Measurements from ENCODE around the gene CD47.

CD47 gene

DNA sequence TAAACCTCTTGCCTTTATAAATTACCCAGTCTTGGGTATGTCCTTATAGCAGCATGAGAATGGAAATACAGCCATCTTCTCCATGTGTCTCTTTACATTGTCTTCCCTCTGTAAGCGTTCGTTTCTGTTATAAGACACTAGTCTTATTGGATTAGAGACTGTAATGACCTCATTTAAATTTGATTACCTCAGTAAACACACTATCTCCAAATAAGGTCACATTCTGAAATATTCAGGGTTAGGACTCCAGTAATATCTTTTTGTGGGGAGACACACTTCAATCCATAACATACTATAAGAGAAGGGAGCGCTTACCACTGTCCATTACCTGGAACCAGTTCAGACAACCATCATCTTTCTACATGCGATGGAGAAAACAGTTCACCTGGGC is 34.3 kb upstream of the CD47 start:
- DNase-seq: no peak
- peaks cover 47% of the 10 kb centered on the region for H3K4me1 ChIP-seq (ENCODE audit: insufficient read depth, low read length)
- ATAC-seq (ENCODE audit: insufficient read depth, low read depth): peak; percentile 1; the same call in 1 of the 3 replicates
- no peaks in the 10 kb centered on the region for H3K27me3 ChIP-seq (ENCODE audit: insufficient read depth, low read length, poor library complexity)
- peak overlapping the region; percentile 84 for H3K4me2 ChIP-seq (ENCODE audit: insufficient read depth, low read length)
- peak overlapping the region; percentile 61 for H3K9ac ChIP-seq (ENCODE audit: low read depth, low read length)
- peak overlapping the region; percentile 98 for H3K27ac ChIP-seq (ENCODE audit: low read length)
- H3K9me3 ChIP-seq (ENCODE audit: insufficient read depth, low read length, severe bottlenecking): no peaks in the 10 kb centered on the region
- H3K79me2 ChIP-seq (ENCODE audit: insufficient read depth, low read length): 0 out of 2 replicates have a peak, but pooled peaks cover 6% of the 10 kb centered on the region
- TF ChIP-seq EZH2 (IDR thresholded peaks at IDR 0.05; ENCODE audit: borderline replicate concordance, low read depth, low read length, severe bottlenecking): no peak
- TF ChIP-seq, protein P1, sequence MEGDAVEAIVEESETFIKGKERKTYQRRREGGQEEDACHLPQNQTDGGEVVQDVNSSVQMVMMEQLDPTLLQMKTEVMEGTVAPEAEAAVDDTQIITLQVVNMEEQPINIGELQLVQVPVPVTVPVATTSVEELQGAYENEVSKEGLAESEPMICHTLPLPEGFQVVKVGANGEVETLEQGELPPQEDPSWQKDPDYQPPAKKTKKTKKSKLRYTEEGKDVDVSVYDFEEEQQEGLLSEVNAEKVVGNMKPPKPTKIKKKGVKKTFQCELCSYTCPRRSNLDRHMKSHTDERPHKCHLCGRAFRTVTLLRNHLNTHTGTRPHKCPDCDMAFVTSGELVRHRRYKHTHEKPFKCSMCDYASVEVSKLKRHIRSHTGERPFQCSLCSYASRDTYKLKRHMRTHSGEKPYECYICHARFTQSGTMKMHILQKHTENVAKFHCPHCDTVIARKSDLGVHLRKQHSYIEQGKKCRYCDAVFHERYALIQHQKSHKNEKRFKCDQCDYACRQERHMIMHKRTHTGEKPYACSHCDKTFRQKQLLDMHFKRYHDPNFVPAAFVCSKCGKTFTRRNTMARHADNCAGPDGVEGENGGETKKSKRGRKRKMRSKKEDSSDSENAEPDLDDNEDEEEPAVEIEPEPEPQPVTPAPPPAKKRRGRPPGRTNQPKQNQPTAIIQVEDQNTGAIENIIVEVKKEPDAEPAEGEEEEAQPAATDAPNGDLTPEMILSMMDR (IDR thresholded peaks at IDR 0.05; ENCODE audit: borderline replicate concordance, extremely low read depth, low read length, poor library complexity, severe bottlenecking): no peak
- H4K20me1 ChIP-seq (ENCODE audit: insufficient read depth, low read length): no peaks in the 10 kb centered on the region
- no peaks in the 10 kb centered on the region for H3K36me3 ChIP-seq (ENCODE audit: insufficient read depth, low read length)
- H3K4me3 ChIP-seq (ENCODE audit: low read depth in 1 of 2, low read length in 2 of 2): peak overlapping the region in 1 of 2 experiments; percentile 61; a peak in 2 of 4 replicates
- H2AFZ ChIP-seq (ENCODE audit: low read depth, low read length): peak overlapping the region; percentile 67

- H3K27me3 ChIP-seq (ENCODE audit: insufficient read depth, low read length, poor library complexity): no peaks in the 10 kb centered on the region
- H3K9me3 ChIP-seq (ENCODE audit: insufficient read depth, low read length, severe bottlenecking): no peaks in the 10 kb centered on the region
- H2AFZ ChIP-seq (ENCODE audit: low read depth, low read length): peak overlapping the region; percentile 67
- no peaks in the 10 kb centered on the region for H3K36me3 ChIP-seq (ENCODE audit: insufficient read depth, low read length)
- DNase-seq (peak; percentile 59), ATAC-seq (ENCODE audit: insufficient read depth, low read depth) (peak; percentile 32)
- H3K4me2 ChIP-seq (ENCODE audit: insufficient read depth, low read length): peak overlapping the region; percentile 84
- TF ChIP-seq, protein P1 (IDR thresholded peaks at IDR 0.05; ENCODE audit: borderline replicate concordance, extremely low read depth, low read length, poor library complexity, severe bottlenecking): peak; percentile 6
- no peak for TF ChIP-seq EZH2 (IDR thresholded peaks at IDR 0.05; ENCODE audit: borderline replicate concordance, low read depth, low read length, severe bottlenecking)
- peak overlapping the region; percentile 98 for H3K27ac ChIP-seq (ENCODE audit: low read length)
- H3K9ac ChIP-seq (ENCODE audit: low read depth, low read length): peak overlapping the region; percentile 61
- peaks cover 52% of the 10 kb centered on the region for H3K4me1 ChIP-seq (ENCODE audit: insufficient read depth, low read length)
- peak overlapping the region in 1 of 2 experiments; percentile 61; a peak in 2 of 4 replicates for H3K4me3 ChIP-seq (ENCODE audit: low read depth in 1 of 2, low read length in 2 of 2)
- 0 out of 2 replicates have a peak, but pooled peaks cover 6% of the 10 kb centered on the region for H3K79me2 ChIP-seq (ENCODE audit: insufficient read depth, low read length)
- H4K20me1 ChIP-seq (ENCODE audit: insufficient read depth, low read length): no peaks in the 10 kb centered on the region
Measured at GRCh38 chr3:108124337-108125152, 33.7 kb upstream of the CD47 start.

DNA sequence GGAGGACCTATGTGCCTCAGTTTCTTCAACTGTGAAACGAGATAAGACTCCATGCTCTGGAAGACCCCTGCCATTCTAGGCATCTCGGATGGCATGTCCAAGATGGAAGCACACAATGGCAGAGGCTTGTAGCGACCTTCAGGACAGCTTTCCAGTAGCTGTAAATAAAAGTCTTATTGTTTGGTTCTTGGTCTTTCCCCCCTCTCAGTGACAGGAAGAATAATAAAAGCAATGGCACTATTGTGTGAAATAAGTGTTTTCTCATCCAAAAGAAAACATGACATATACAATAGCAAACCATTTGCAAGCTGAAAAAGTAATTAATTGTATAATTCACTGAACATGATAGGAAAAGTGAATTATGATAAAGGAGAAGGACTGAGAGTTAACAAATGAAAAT is 32.5 kb upstream of the CD47 start:
- H3K9me3 ChIP-seq (ENCODE audit: insufficient read depth, low read length, severe bottlenecking): no peaks in the 10 kb centered on the region
- H2AFZ ChIP-seq (ENCODE audit: low read depth, low read length): no peak overlapping the region
- no peaks in the 10 kb centered on the region for H3K36me3 ChIP-seq (ENCODE audit: insufficient read depth, low read length)
- ATAC-seq (ENCODE audit: insufficient read depth, low read depth): no peak
- TF ChIP-seq EZH2 (IDR thresholded peaks at IDR 0.05; ENCODE audit: borderline replicate concordance, low read depth, low read length, severe bottlenecking): no peak
- TF ChIP-seq, protein P1 (IDR thresholded peaks at IDR 0.05; ENCODE audit: borderline replicate concordance, extremely low read depth, low read length, poor library complexity, severe bottlenecking): no peak
- no peak overlapping the region for H3K4me2 ChIP-seq (ENCODE audit: insufficient read depth, low read length)
- no peaks in the 10 kb centered on the region for H3K27me3 ChIP-seq (ENCODE audit: insufficient read depth, low read length, poor library complexity)
- H4K20me1 ChIP-seq (ENCODE audit: insufficient read depth, low read length): no peaks in the 10 kb centered on the region
- H3K9ac ChIP-seq (ENCODE audit: low read depth, low read length): no peak overlapping the region
- H3K4me3 ChIP-seq (ENCODE audit: low read depth in 1 of 2, low read length in 2 of 2): no peak overlapping the region
- 0 out of 2 replicates have a peak, but pooled peaks cover 6% of the 10 kb centered on the region for H3K79me2 ChIP-seq (ENCODE audit: insufficient read depth, low read length)
- no peak overlapping the region for H3K27ac ChIP-seq (ENCODE audit: low read length)
- no peak for DNase-seq
- H3K4me1 ChIP-seq (ENCODE audit: insufficient read depth, low read length): peaks cover 54% of the 10 kb centered on the region

Data from DND-41 (cell line).